Upper lobe of left lung (tissue), 4 donors: ENCODE data around the gene ESAM.

Source experiments
- CTCF ChIP-seq, 6 experiments: fragments of 450-650 bp in 4 of 6; fragments of 200-600 bp in 2 of 6; sonication (generic) in 2 of 6; IDR thresholded peaks; one replicate each; pipeline ENCODE4 v1.5.1; 2016 to 2019; ENCODE audit warnings: antibody characterized with exemption in 6 of 6
- POLR2A ChIP-seq, 4 donors: fragments of 450-650 bp; IDR thresholded peaks; one replicate each; pipeline ENCODE4 v1.5.1; 2016 to 2017; ENCODE audit warnings: antibody characterized with exemption in 4 of 4, mild to moderate bottlenecking in 2 of 4
- POLR2AphosphoS5 ChIP-seq, 2 donors: sonication (generic); formaldehyde crosslinking; IDR thresholded peaks; one replicate each; pipeline ENCODE4 v1.5.1; 2017; ENCODE audit warnings: antibody characterized with exemption in 2 of 2

- TF ChIP-seq CTCF (IDR thresholded peaks at IDR 0.05) (no peak), POLR2AphosphoS5 (IDR thresholded peaks at IDR 0.05) (no peak), POLR2A (IDR thresholded peaks at IDR 0.05) (no peak)
These were observed 600 bp upstream of the ESAM start for GRCh38 chr11:124762624-124763155.
